K562 (cell line): Measurements from ENCODE around the gene HOXC4. TPM values are rescaled to one million over a fixed set of nuclear protein-coding genes. Genes with fewer than 3 reads are reported as not detected.
A peak's percentile ranks its signal among the peaks of the same experiment; 100 is the strongest.

ENCODE experiments used
- ATAC-seq: fragments of 200-7000 bp; cut with Tn5 transposase; 3 replicates; pipeline ENCODE4 v1.9.1; 2020; ENCODE audit warnings: moderate library complexity
- BruUV-seq: library from RNA; stranded (reverse); fragments of 400-500 nt; replicated peaks from 2 replicates; lab custom pipeline; 2021; lab: Mats Ljungman, UMichigan
- CTCF ChIA-PET: fragments of 300-600 bp; formaldehyde crosslinking; extraction: SDS; loops from one replicate; lab custom pipeline; 2021; ENCODE audit warnings: low intra/inter-chr PET ratio; lab: Yijun Ruan, JAX
- POLR2A ChIA-PET: fragments of 300-600, 350-650 bp; sonication (Branson Sonifier 250); formaldehyde crosslinking; extraction: SDS; loops from one replicate; lab custom pipeline; 2021; ENCODE audit warnings: antibody characterized with exemption, inconsistent platforms; lab: Yijun Ruan, JAX
- DNase-seq, 4 experiments: peaks; one replicate each; pipeline versions ENCODE4 v3.0.0 to v3.0.0-alpha.2; 2011 to 2018; ENCODE audit warnings: low spot score in 3 of 4, mixed read lengths in 3 of 4; ENCODE audit errors: extremely low read depth in 1 of 4
- FAIRE-seq: peaks from 2 replicates; lab custom pipeline; 2011; peaks lifted over from hg19 to GRCh38; lab: Jason Lieb, UNC
- H2AFZ ChIP-seq: 2 replicates; pipeline ENCODE4 v1.6.0; 2011; ENCODE audit warnings: low read depth, low read length, control low read depth, inconsistent platforms
- H3K27ac ChIP-seq: fragments of 200-600 bp; 3 replicates; pipeline ENCODE4 v1.8.0; 2011; ENCODE audit warnings: low read depth, mild to moderate bottlenecking, control low read depth, inconsistent platforms, low read length, moderate library complexity, mixed read lengths; ENCODE audit errors: extremely low read depth
- H3K27me3 ChIP-seq, 2 experiments: fragments of 300-600 bp in 1 of 2; 2 replicates in 1 of 2; 3 replicates in 1 of 2; pipeline versions ENCODE4 v1.6.0 to v1.8.0; 2011; ENCODE audit warnings: inconsistent platforms in 2 of 2, low read length in 2 of 2, mild to moderate bottlenecking in 1 of 2, mixed read lengths in 1 of 2, moderate library complexity in 1 of 2; ENCODE audit not compliant: control insufficient read depth in 2 of 2, insufficient read depth in 2 of 2
- H3K36me3 ChIP-seq: fragments of 300-600 bp; 3 replicates; pipeline ENCODE4 v1.8.0; 2011; ENCODE audit warnings: mild to moderate bottlenecking, low read length, inconsistent platforms; ENCODE audit not compliant: control insufficient read depth, insufficient read depth
- H3K4me1 ChIP-seq, 2 experiments: fragments of 200-600 bp in 1 of 2; replicated peaks in 1 of 2; 2 replicates in 1 of 2; 3 replicates in 1 of 2; pipeline versions ENCODE4 v1.5.1 to v1.8.0; 2011; ENCODE audit warnings: inconsistent platforms in 2 of 2, low read length in 2 of 2, mild to moderate bottlenecking in 1 of 2, mixed read lengths in 1 of 2, moderate library complexity in 1 of 2; ENCODE audit not compliant: control insufficient read depth in 2 of 2, insufficient read depth in 2 of 2
- H3K4me2 ChIP-seq: 2 replicates; pipeline ENCODE4 v1.6.1; 2011; ENCODE audit warnings: low read length, control low read depth, inconsistent platforms, mixed read lengths; ENCODE audit not compliant: insufficient read depth
- H3K4me3 ChIP-seq: fragments of 200-600 bp; sonication (generic), shearing (Covaris generic); 2 replicates; pipeline ENCODE4 v1.5.1; 2016; ENCODE audit warnings: control low read depth, inconsistent platforms
- H3K79me2 ChIP-seq: fragments of 200-600 bp; 3 replicates; pipeline ENCODE4 v1.8.0; 2011; ENCODE audit warnings: low read length, inconsistent platforms; ENCODE audit not compliant: control insufficient read depth, insufficient read depth
- H3K9ac ChIP-seq, 2 experiments: 2 replicates each; pipeline versions ENCODE4 v1.6.0 to v1.6.1; 2011; ENCODE audit warnings: low read depth in 2 of 2, low read length in 2 of 2, control low read depth in 1 of 2, inconsistent platforms in 1 of 2, mild to moderate bottlenecking in 1 of 2, mixed read lengths in 1 of 2; ENCODE audit not compliant: insufficient read depth in 1 of 2
- H3K9me1 ChIP-seq: one replicate; pipeline ENCODE4 v1.6.0; 2011; ENCODE audit warnings: inconsistent platforms, mild to moderate bottlenecking, low read length, moderate library complexity; ENCODE audit not compliant: control insufficient read depth, insufficient read depth
- H3K9me3 ChIP-seq: replicated peaks from 2 replicates; pipeline ENCODE4 v1.5.1; 2011; ENCODE audit warnings: low read depth, low read length, inconsistent platforms; ENCODE audit not compliant: control insufficient read depth, insufficient read depth
- H4K20me1 ChIP-seq: replicated peaks from 2 replicates; pipeline ENCODE4 v1.6.1; 2011; ENCODE audit warnings: low read length, inconsistent platforms, mixed read lengths; ENCODE audit not compliant: control insufficient read depth, insufficient read depth
- C11orf30 ChIP-seq: fragments of 450-650 bp; IDR thresholded peaks from 2 replicates; pipeline ENCODE4 v1.6.1; 2016; ENCODE audit warnings: low read depth, mild to moderate bottlenecking
- MAFG ChIP-seq: fragments of 450-650 bp; conservative IDR thresholded peaks from 2 replicates; pipeline ENCODE4 v1.6.1; 2016; ENCODE audit warnings: missing genetic modification characterization, missing compliant biosample characterization
- NFE2 ChIP-seq: IDR thresholded peaks from 2 replicates; pipeline ENCODE4 v1.6.1; 2014; ENCODE audit warnings: antibody characterized with exemption, low read depth
- NR2C1 ChIP-seq, 2 experiments: fragments of 450-650 bp; IDR thresholded peaks; 2 replicates each; pipeline ENCODE4 v1.6.1; 2017; ENCODE audit warnings: mild to moderate bottlenecking in 2 of 2, antibody characterized with exemption in 1 of 2, inconsistent platforms in 1 of 2, missing compliant biosample characterization in 1 of 2, missing genetic modification characterization in 1 of 2
- SIX5 ChIP-seq, 2 experiments: IDR thresholded peaks; 2 replicates each; pipeline ENCODE4 v1.6.1; 2011; ENCODE audit warnings: low read length in 2 of 2, borderline replicate concordance in 1 of 2, low read depth in 1 of 2, mild to moderate bottlenecking in 1 of 2, moderate library complexity in 1 of 2; ENCODE audit not compliant: insufficient read depth in 1 of 2
- WGBS: fragments of 100-300 bp; shearing (Covaris generic); methylation state at CpG from one replicate; pipeline ENCODE4 v1.1.6; 2016; ENCODE audit warnings: low coverage, mixed read lengths; ENCODE audit not compliant: insufficient coverage; ENCODE audit errors: missing lambda C conversion rate; 5-methylcytosine and 5-hydroxymethylcytosine counted together
- in situ Hi-C: fragments of 300-500 bp; cut with MboI; formaldehyde crosslinking; loops from 4 replicates; pipeline ENCODE4 v1.15.0; 2018; ENCODE audit warnings: inconsistent platforms, mixed read lengths
- intact Hi-C: fragments of 100-400 bp; cut with micrococcal nuclease; formaldehyde crosslinking; loops from 2 replicates; pipeline ENCODE4 v1.14.2; 2022
- polyA plus RNA-seq, 8 experiments: library from polyadenylated mRNA; depleted of rRNA in 4 of 8; stranded (reverse) in 5 of 8; unstranded in 3 of 8; fragments of >200 nt; fragmentation: Nextera tagmentation in 2 of 8; fragmentation: Illumina TruSeq in 1 of 8; extraction: Ambion mirVana in 2 of 8; extraction: Trizol in 1 of 8; gene quantifications; 2 replicates each; pipeline versions ENCODE4 v1.2.1 to v1.2.3, GENCODE V29; 2011 to 2014; ENCODE audit warnings: inconsistent platforms in 1 of 8, missing spikeins in 1 of 8
- total RNA-seq, 7 experiments: library from RNA; depleted of rRNA in 6 of 7; stranded (reverse); fragments of >200 nt in 6 of 7; fragmentation: Illumina TruSeq in 2 of 7; extraction: Trizol in 2 of 7; gene quantifications; 2 replicates each; pipeline versions ENCODE4 v1.2.1 to v1.2.3, GENCODE V29; 2011 to 2021; ENCODE audit warnings: low replicate concordance in 1 of 7
- TF ChIP-seq, protein P1 (sequence below): sonication (generic); formaldehyde crosslinking; IDR thresholded peaks from 2 replicates; pipeline ENCODE4 v1.8.0; 2022; ENCODE audit warnings: missing genetic modification reagents, mild to moderate bottlenecking, moderate library complexity, borderline replicate concordance
- TF ChIP-seq, protein P2 (sequence below): fragments of 250-450 bp; sonication (Bioruptor Pico); IDR thresholded peaks from 2 replicates; pipeline ENCODE4 v1.5.0; 2021
- TF ChIP-seq, protein P3 (sequence below): IDR thresholded peaks from 2 replicates; pipeline ENCODE4 v1.6.1; 2011; ENCODE audit warnings: borderline replicate concordance, low read depth, mild to moderate bottlenecking, moderate library complexity, low read length; ENCODE audit not compliant: insufficient read depth, poor library complexity, severe bottlenecking
- TF ChIP-seq, protein P4 (sequence below), 2 experiments: fragments of 150-350 bp in 1 of 2; IDR thresholded peaks; 2 replicates each; pipeline ENCODE4 v1.6.1; 2012 to 2016; ENCODE audit warnings: low read depth in 2 of 2, low read length in 2 of 2, mild to moderate bottlenecking in 1 of 2, moderate library complexity in 1 of 2

Gene HOXC4
- total and polyA plus RNA-seq, 9 of the 15 experiments (the other 6 are each of a cell fraction or from before 2014, with no cell fraction given) = 0.06 to 1.5 (median 0.44) TPM; not detected in 1

DNA sequence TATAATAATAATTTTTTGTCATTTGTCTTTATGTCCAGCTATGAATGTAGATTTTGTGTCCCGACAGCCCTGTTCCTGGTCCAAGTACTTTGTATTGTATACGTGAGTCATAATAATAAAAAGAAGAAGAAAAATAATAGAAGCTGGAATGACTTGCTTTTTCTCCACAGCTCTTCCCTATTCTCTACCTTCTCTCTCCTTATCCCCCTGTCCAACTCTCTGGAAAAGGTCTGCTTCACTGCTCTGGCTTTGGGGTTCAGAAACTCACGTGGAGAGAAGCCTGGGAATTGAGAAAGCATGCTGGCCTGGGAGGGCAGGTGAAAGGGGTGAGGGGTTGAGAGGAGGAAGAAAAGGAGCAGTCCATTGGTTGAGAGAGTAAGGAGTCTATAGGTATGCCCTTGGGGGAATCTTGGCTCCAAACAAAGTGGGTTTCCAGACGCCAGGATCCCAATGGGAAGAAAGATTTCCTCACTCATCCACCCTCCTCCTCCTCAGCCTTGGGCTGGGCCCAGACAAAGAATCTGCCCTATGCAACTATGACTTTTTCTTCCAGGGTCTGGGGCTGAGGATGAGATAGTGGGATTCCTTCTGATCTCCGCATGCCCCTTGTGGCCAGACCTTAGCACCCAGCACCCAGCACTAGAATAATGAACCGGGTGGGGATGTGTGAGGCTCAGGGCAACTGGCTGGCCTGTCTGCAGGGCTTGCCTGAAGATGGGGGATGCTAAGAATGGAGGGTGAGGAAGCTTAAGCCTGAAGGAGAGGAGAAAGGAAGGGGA, 40.8 kb upstream of the HOXC4 start:
- intact Hi-C loops (loop anchor here (10.0 kb wide), 1 partner anchor 282 kb away; no protein-coding TSS in a partner anchor), in situ Hi-C loops (no loop called here)
- peak in 3 of 4 experiments; percentile 32 to 47 (median 37) for DNase-seq
- CTCF ChIA-PET = no interaction called here
- Histone ChIP-seq H3K9ac (peak overlapping the region in 1 of 2 experiments; percentile 70; a peak in 1 of 4 replicates), H3K4me2 (no peak overlapping the region), H3K9me1 (no peaks in the 10 kb centered on the region), H3K36me3 (no peaks in the 10 kb centered on the region), H3K4me1 (peaks cover 11 to 20% of the 10 kb centered on the region in 2 experiments), H2AFZ (no peak overlapping the region), H3K9me3 (no peaks in the 10 kb centered on the region), H3K79me2 (peaks cover 3% of the 10 kb centered on the region; the same call in 1 of the 3 replicates), H3K27me3 (no peaks in the 10 kb centered on the region), H3K27ac (no peak overlapping the region), H4K20me1 (no peaks in the 10 kb centered on the region), H3K4me3 (no peak overlapping the region)
- no TSS peak for BruUV-seq
- POLR2A ChIA-PET = interaction anchor here (0.5 to 1.0 kb wide), 4 partner anchors 10 to 1028 kb away, joined by 3 to 4 read pairs (median 3); no protein-coding TSS in a partner anchor
- 57% methylated on average over 6 of the region's 6 CpGs for WGBS
- ATAC-seq = peak; percentile 31
- no peak for FAIRE-seq
- no peak for TF ChIP-seq NR2C1 (IDR thresholded peaks at IDR 0.05)
- TF ChIP-seq NR2C1 (tag; IDR thresholded peaks at IDR 0.05) = no peak
- TF ChIP-seq, protein P1, sequence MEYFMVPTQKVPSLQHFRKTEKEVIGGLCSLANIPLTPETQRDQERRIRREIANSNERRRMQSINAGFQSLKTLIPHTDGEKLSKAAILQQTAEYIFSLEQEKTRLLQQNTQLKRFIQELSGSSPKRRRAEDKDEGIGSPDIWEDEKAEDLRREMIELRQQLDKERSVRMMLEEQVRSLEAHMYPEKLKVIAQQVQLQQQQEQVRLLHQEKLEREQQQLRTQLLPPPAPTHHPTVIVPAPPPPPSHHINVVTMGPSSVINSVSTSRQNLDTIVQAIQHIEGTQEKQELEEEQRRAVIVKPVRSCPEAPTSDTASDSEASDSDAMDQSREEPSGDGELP = 0 out of 2 replicates have a peak, but pooled peaks have one; percentile 14
- TF ChIP-seq, protein P2, sequence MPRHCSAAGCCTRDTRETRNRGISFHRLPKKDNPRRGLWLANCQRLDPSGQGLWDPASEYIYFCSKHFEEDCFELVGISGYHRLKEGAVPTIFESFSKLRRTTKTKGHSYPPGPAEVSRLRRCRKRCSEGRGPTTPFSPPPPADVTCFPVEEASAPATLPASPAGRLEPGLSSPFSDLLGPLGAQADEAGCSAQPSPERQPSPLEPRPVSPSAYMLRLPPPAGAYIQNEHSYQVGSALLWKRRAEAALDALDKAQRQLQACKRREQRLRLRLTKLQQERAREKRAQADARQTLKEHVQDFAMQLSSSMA (CRISPR knock-in tag) = no peak
- peak; percentile 32; the same call in 1 of the 2 replicates for TF ChIP-seq NFE2
- TF ChIP-seq, protein P3, sequence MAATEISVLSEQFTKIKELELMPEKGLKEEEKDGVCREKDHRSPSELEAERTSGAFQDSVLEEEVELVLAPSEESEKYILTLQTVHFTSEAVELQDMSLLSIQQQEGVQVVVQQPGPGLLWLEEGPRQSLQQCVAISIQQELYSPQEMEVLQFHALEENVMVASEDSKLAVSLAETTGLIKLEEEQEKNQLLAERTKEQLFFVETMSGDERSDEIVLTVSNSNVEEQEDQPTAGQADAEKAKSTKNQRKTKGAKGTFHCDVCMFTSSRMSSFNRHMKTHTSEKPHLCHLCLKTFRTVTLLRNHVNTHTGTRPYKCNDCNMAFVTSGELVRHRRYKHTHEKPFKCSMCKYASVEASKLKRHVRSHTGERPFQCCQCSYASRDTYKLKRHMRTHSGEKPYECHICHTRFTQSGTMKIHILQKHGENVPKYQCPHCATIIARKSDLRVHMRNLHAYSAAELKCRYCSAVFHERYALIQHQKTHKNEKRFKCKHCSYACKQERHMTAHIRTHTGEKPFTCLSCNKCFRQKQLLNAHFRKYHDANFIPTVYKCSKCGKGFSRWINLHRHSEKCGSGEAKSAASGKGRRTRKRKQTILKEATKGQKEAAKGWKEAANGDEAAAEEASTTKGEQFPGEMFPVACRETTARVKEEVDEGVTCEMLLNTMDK = peak; percentile 9
- no peak for TF ChIP-seq SIX5 (IDR thresholded peaks at IDR 0.05; ENCODE audit: borderline replicate concordance in 1 of 2, insufficient read depth in 1 of 2, low read depth in 1 of 2, low read length in 2 of 2)
- 0 out of 2 replicates have a peak, but pooled peaks have one; percentile 11 for TF ChIP-seq MAFG
- peak; percentile 28 for TF ChIP-seq C11orf30
- TF ChIP-seq, protein P4, sequence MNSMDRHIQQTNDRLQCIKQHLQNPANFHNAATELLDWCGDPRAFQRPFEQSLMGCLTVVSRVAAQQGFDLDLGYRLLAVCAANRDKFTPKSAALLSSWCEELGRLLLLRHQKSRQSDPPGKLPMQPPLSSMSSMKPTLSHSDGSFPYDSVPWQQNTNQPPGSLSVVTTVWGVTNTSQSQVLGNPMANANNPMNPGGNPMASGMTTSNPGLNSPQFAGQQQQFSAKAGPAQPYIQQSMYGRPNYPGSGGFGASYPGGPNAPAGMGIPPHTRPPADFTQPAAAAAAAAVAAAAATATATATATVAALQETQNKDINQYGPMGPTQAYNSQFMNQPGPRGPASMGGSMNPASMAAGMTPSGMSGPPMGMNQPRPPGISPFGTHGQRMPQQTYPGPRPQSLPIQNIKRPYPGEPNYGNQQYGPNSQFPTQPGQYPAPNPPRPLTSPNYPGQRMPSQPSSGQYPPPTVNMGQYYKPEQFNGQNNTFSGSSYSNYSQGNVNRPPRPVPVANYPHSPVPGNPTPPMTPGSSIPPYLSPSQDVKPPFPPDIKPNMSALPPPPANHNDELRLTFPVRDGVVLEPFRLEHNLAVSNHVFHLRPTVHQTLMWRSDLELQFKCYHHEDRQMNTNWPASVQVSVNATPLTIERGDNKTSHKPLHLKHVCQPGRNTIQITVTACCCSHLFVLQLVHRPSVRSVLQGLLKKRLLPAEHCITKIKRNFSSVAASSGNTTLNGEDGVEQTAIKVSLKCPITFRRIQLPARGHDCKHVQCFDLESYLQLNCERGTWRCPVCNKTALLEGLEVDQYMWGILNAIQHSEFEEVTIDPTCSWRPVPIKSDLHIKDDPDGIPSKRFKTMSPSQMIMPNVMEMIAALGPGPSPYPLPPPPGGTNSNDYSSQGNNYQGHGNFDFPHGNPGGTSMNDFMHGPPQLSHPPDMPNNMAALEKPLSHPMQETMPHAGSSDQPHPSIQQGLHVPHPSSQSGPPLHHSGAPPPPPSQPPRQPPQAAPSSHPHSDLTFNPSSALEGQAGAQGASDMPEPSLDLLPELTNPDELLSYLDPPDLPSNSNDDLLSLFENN (IDR thresholded peaks at IDR 0.05; ENCODE audit: low read depth in 2 of 2, low read length in 2 of 2) = no peak
